VCaP (cell line): ENCODE data around the gene UBE2M.
A peak's percentile ranks its signal among the peaks of the same experiment; 100 is the strongest.

Source experiments
- H3K27ac ChIP-seq: fragments of 450-650 bp; 2 replicates; pipeline ENCODE4 v1.5.1; 2017
- TF ChIP-seq, protein P1 (sequence below): fragments of 450-650 bp; conservative IDR thresholded peaks from 2 replicates; pipeline ENCODE4 v1.5.1; 2017; ENCODE audit warnings: mild to moderate bottlenecking, moderate library complexity

Gene UBE2M

DNA sequence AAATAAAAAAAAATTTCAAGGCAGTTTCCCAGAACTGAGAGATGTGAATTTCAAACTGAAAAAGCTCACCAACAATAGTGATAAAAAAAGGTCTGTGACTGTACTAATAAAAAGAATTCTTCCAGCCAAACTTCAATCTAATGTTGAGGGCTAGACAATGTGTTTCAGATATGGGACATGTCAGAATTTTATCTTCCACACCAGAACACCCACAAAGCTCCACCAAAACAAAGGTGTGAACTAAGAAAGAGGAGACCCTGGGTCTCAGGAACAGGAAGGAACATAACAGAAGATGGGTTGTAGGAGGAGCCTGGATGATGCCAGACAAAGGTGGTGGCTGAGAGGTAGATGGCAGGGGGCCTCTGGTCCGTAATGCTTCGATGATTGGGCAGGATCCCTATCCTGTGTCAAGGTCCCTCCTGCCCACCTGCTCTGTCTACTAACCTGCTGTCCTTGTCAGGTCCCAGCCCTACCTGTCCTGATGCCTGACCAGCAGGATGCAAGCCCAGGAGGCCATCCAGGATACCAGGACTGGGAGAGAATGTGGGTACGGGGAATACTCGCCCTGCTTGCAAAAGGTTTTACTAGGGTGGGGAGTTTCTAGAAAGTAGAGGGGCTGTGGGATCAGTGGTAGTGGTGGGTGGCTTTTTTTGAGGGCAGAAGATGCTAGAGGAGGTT is 10.2 kb upstream of the UBE2M start:
- no peak overlapping the region for H3K27ac ChIP-seq
- TF ChIP-seq, protein P1, sequence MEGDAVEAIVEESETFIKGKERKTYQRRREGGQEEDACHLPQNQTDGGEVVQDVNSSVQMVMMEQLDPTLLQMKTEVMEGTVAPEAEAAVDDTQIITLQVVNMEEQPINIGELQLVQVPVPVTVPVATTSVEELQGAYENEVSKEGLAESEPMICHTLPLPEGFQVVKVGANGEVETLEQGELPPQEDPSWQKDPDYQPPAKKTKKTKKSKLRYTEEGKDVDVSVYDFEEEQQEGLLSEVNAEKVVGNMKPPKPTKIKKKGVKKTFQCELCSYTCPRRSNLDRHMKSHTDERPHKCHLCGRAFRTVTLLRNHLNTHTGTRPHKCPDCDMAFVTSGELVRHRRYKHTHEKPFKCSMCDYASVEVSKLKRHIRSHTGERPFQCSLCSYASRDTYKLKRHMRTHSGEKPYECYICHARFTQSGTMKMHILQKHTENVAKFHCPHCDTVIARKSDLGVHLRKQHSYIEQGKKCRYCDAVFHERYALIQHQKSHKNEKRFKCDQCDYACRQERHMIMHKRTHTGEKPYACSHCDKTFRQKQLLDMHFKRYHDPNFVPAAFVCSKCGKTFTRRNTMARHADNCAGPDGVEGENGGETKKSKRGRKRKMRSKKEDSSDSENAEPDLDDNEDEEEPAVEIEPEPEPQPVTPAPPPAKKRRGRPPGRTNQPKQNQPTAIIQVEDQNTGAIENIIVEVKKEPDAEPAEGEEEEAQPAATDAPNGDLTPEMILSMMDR: no peak

- TF ChIP-seq, protein P1: no peak
Observed at GRCh38 chr19:58566989-58567388, 8.6 kb upstream of the UBE2M start.

DNA sequence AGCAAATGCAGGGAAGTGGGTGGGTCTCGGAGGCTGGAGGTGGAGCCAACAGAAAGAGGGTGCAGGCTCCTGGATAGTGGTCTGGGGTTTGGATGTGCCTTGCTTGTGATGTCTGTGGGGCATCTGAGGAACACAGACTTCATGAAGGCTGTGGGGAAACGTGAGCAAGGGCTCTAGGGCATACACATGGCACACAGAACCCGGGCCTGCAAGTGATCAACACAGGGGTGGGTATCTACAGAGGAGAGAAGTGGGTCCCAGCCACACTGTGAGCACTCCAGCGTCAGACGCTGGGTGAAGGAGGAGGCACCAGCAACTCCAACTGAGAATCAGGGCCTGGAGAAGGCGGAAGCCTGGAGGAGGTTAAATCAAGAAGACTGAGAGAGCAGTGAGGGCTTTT is 5.4 kb upstream of the UBE2M start:
- TF ChIP-seq, protein P1: no peak
- peak overlapping the region; percentile 90 for H3K27ac ChIP-seq

More at GRCh38 chr19:58566989-58567388, 8.6 kb upstream of the UBE2M start:
- H3K27ac ChIP-seq: no peak overlapping the region

GRCh38 chr19:58563034-58563573 is 4.7 kb upstream of the UBE2M start:
- TF ChIP-seq, protein P1: no peak
- peak overlapping the region; percentile 90 for H3K27ac ChIP-seq

DNA sequence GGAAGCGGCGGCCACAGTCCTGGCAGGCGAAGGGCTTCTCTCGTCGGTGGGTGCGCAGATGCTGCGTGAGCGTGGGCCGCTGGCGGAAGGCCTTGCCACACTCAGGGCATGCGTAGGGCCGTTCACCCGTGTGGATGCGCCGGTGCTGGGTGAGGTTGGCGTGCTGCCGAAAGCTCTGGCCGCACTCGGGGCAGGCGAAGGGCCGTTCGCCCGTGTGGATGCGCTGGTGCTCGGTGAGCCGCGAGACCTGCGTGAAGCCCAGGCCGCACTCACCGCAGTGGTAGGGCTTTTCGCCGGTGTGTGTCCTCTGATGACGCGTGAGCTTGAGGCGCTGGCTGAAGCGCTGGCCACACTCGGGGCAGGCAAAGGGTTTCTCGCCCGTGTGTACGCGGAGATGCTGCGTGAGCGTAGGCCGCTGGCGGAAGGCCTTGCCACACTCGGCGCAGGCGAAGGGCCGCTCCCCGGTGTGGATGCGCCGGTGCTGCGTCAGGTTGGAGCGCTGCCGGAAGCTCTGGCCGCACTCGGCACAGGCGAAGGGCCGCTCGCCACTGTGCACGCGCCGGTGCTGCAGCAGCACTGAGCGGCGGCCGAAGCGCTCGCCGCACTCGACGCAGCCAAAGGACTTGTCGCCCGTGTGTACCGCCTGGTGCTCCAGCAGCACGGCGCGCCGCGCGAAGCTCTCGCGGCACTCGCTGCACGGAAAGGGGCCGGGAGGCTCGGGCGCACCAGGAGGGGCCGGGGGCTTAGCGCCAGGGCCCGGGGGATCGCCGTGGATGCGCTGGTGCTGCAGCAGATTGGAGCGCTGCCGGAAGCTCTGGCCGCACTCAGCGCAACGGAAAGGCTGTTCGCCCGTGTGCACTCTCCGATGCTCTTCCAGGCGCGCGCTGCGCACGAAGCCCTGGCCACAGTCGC is 4.0 kb upstream of the UBE2M start:
- TF ChIP-seq, protein P1: no peak
- H3K27ac ChIP-seq: peak overlapping the region; percentile 90

GRCh38 chr19:58561373-58562121 is 3.1 kb upstream of the UBE2M start:
- H3K27ac ChIP-seq: peak overlapping the region; percentile 90
- TF ChIP-seq, protein P1: no peak
